Ishikawa (cell line): ENCODE results near the gene KCNK5.

Source experiments
- EGR1 ChIP-seq: IDR thresholded peaks from 2 replicates; pipeline ENCODE4 v1.6.1; 2012
- EP300 ChIP-seq: IDR thresholded peaks from 2 replicates; pipeline ENCODE4 v1.6.1; 2012; ENCODE audit warnings: borderline replicate concordance
- FOXM1 ChIP-seq: IDR thresholded peaks from 2 replicates; pipeline ENCODE4 v1.6.1; 2012; ENCODE audit warnings: low read depth, borderline replicate concordance
- NFIC ChIP-seq: IDR thresholded peaks from 2 replicates; pipeline ENCODE4 v1.6.1; 2012
- TAF1 ChIP-seq: IDR thresholded peaks from 2 replicates; pipeline ENCODE4 v1.6.1; 2012; ENCODE audit warnings: low read depth, mild to moderate bottlenecking
- TCF12 ChIP-seq: IDR thresholded peaks from 2 replicates; pipeline ENCODE4 v1.6.1; 2012; ENCODE audit warnings: low read depth
- TF ChIP-seq, protein P1 (sequence below): IDR thresholded peaks from 2 replicates; pipeline ENCODE4 v1.6.1; 2012; ENCODE audit warnings: low read depth, mild to moderate bottlenecking

DNA sequence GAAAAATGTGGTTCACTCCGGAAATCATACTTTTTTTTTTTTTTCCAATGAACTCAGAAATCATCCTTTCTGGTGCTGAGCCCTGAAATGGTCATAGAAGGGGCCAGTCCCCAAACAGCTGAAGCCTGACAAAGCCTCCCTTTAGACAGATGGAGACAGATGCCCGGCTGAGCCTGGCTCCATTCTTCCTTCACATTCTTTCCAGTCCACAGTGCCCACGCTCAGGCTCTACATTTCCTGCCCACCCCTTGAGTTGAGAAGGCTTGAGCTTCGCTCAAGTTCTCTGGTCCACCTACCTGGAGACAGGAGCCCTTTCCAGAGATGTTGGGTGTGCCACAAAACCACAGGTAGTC is 41.2 kb downstream of the KCNK5 start:
- TF ChIP-seq, protein P1, sequence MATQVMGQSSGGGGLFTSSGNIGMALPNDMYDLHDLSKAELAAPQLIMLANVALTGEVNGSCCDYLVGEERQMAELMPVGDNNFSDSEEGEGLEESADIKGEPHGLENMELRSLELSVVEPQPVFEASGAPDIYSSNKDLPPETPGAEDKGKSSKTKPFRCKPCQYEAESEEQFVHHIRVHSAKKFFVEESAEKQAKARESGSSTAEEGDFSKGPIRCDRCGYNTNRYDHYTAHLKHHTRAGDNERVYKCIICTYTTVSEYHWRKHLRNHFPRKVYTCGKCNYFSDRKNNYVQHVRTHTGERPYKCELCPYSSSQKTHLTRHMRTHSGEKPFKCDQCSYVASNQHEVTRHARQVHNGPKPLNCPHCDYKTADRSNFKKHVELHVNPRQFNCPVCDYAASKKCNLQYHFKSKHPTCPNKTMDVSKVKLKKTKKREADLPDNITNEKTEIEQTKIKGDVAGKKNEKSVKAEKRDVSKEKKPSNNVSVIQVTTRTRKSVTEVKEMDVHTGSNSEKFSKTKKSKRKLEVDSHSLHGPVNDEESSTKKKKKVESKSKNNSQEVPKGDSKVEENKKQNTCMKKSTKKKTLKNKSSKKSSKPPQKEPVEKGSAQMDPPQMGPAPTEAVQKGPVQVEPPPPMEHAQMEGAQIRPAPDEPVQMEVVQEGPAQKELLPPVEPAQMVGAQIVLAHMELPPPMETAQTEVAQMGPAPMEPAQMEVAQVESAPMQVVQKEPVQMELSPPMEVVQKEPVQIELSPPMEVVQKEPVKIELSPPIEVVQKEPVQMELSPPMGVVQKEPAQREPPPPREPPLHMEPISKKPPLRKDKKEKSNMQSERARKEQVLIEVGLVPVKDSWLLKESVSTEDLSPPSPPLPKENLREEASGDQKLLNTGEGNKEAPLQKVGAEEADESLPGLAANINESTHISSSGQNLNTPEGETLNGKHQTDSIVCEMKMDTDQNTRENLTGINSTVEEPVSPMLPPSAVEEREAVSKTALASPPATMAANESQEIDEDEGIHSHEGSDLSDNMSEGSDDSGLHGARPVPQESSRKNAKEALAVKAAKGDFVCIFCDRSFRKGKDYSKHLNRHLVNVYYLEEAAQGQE, result no peak
- no peak for TF ChIP-seq TAF1
- TF ChIP-seq FOXM1, result no peak
- no peak for TF ChIP-seq TCF12
- TF ChIP-seq NFIC, result no peak
- no peak for TF ChIP-seq EP300
- TF ChIP-seq EGR1, result no peak
